GM18858 (cell line): ENCODE results near the gene KRCC1.
A peak's percentile ranks its signal among the peaks of the same experiment; 100 is the strongest.

Experiments used
- ATAC-seq: cut with Tn5 transposase; IDR thresholded peaks from one replicate; pipeline ENCODE4 v1.9.1; 2021; ENCODE audit not compliant: unreplicated experiment

Gene KRCC1

GRCh38 chr2:88055371-88056128 is at the start of gene KRCC1:
Gene KRCC1 (minus strand): TSS chr2:88055783. CDS start chr2:88028563, 27,220 bp downstream.
- peak; percentile 94 for ATAC-seq

GRCh38 chr2:88100489-88100858 is 44.9 kb upstream of the KRCC1 start:
- no peak for ATAC-seq

- ATAC-seq: no peak
These were observed 44.4 kb upstream of the KRCC1 start for GRCh38 chr2:88099798-88100488.

- no peak for ATAC-seq
These were observed 42.9 kb upstream of the KRCC1 start for GRCh38 chr2:88098558-88098900.

- ATAC-seq: no peak
These were observed 42.4 kb upstream of the KRCC1 start for GRCh38 chr2:88097891-88098557.

- no peak for ATAC-seq
These were observed 41.6 kb upstream of the KRCC1 start for GRCh38 chr2:88097192-88097591.

- ATAC-seq: no peak
These were observed 41.1 kb upstream of the KRCC1 start for GRCh38 chr2:88096708-88097107.

GRCh38 chr2:88095022-88095421 is 39.4 kb upstream of the KRCC1 start:
- ATAC-seq: no peak

GRCh38 chr2:88092773-88093172 is 37.2 kb upstream of the KRCC1 start:
- no peak for ATAC-seq

- ATAC-seq: no peak
These were observed 36.4 kb upstream of the KRCC1 start for GRCh38 chr2:88091943-88092342.

GRCh38 chr2:88090446-88091283 is 35.1 kb upstream of the KRCC1 start:
- no peak for ATAC-seq

GRCh38 chr2:88088999-88089398 is 33.4 kb upstream of the KRCC1 start:
- no peak for ATAC-seq

- no peak for ATAC-seq
These were observed 32.2 kb upstream of the KRCC1 start for GRCh38 chr2:88087763-88088162.

GRCh38 chr2:88087073-88087472 is 31.5 kb upstream of the KRCC1 start:
- ATAC-seq: no peak

GRCh38 chr2:88086401-88086800 is 30.8 kb upstream of the KRCC1 start:
- ATAC-seq: no peak

GRCh38 chr2:88085602-88086001 is 30.0 kb upstream of the KRCC1 start:
- no peak for ATAC-seq

- ATAC-seq: no peak
These were observed 29.5 kb upstream of the KRCC1 start for GRCh38 chr2:88085099-88085498.

GRCh38 chr2:88082781-88083180 is 27.2 kb upstream of the KRCC1 start:
- ATAC-seq: no peak

- no peak for ATAC-seq
These were observed 26.5 kb upstream of the KRCC1 start for GRCh38 chr2:88081924-88082608.

GRCh38 chr2:88080545-88080944 is 25.0 kb upstream of the KRCC1 start:
- no peak for ATAC-seq
